Activated T-cell treated with anti-CD3 and anti-CD28 coated beads for 1 hour (primary cell): Measurements from ENCODE around the gene TARDBP.
"Not testable (repeated sequence)": the region's sequence is repeated elsewhere in the genome, so short reads cannot be mapped to it uniquely, and the experiment has no call there.

Experiments used
- DNase-seq: peaks from one replicate; pipeline ENCODE4 v3.0.0-alpha.2; 2020; ENCODE audit warnings: low read depth

The TARDBP gene

DNA sequence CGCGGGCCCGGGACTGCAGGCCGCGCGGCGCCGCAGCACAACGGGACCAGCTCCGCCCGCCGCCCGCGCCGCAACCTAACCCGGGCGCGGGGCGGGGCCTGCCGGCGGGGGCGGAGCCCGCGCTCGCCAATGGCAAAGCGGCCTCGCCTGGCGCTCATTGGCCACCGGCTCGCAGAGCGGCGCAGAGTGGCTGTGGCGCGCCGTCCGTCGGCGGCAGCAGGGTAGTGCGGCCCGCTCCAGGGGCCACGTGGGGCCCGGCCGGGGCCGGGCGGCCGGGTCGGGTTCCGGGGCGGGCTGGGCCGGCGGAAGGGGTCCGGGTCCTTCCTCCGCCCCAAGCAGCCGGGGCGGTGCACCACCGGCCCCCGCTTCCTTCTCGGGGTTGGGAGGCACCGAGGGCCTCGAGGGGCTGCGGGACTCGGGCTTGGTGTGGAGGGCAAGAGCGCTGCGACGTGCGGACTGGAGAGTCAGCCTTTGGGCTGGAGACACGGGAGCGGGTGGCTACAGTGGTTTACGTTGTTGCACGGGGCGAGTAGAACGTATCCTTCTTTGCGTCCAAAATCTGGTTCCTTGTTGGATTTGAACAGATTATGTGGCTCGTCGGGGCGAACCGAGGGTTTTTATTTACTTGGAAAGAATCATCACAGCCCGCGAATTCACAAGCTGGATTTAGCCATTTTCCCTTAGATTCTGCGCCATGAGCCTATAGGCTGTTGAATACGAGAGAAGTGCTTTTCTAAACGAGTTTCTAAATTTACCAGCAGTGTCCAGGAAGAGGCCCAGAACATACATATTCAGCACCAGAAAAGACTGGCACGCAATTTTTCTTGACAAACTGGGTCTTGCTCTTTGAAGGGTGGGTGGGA, 47.7 kb downstream of the TARDBP start, which contains the start of gene SRM:
TSS of gene SRM (minus strand) at position 51 of the 863 bp plus-strand sequence. CDS start 75 bp downstream, outside the sequence.
- DNase-seq, result peak; percentile 87

DNA sequence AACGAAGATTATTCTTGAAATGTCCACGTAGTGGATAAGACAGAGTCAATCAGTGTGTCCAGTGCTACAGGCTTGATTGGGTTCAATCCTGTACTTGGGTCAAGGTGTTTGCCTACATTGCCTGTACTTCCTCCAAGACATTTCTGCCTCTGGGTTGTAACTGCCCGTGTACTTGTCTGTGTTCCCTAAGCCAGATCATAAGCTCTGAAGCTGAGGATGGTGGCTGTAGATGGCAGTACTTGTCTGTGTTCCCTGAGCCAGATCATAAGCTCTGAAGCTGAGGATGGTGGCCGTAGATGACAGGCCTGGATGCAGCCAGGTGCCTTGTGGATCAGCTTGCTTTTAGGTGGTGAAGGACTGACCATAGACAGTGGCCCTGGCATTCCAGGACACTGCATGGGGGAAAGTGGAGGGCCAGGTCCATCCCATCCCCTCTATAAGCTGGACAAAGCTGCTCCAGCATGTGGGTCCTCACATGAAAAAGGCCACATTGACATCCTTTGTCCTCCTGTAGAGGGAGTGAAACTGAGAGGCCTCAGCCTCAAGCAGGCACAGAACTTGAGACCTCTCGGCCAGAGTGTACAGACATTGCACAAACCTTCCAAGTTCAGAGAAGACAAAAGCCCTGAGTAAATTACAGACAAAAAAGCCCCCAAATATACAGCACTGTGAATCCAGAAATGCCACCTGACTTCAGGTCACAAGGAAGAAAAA, 49.4 kb downstream of the TARDBP start:
- DNase-seq, result no peak

DNA sequence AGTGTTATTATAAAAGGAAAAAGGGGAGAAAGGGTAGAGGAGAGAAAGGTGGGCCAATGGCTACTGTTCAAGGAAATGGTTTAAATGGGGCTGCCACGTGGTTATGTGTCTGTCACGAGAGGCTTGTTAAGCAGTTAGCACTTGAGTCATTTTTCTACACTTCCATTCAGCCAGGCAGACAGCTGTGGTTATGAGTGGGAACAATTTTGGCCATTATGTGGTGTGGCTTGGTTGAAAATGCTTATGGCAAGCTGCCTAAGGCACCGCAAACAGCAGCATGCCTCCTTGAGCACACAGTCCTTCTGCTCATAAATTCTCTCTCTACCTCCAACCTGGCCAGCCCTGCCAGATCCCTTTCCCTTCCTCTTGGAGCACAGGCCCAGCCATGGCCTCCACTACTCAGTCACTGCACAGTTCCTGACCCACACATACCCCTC, 50.5 kb downstream of the TARDBP start:
- DNase-seq, result no peak

DNA sequence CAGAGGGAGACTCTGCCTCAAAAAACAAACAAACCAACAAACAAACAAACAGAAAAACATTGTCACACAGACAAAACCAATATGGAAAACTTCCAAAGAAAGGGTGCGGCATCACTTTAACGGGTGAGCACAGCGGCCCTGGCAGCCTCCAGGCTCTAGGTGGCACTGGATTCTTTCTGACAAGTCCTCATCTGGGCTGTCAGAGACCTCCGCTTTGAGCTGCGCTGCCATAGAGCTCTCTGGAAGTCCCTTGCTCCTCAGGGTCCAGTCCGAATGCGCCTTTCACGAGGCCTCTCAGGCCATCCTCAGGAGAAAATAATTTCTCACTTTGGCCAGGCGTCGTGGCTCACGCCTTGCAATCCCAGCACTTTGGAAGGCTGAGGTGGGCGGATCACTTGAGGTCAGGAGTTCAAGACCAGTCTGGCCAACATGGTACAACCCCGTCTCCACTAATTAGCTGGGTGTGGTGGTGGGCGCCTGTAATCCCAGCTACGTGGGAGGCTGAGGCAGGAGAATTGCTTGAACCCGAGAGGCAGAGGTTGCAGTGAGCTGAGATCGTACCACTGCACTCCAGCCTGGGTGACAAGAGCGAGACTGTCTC, 51.6 kb downstream of the TARDBP start:
- not testable (repeated sequence) for DNase-seq

DNA sequence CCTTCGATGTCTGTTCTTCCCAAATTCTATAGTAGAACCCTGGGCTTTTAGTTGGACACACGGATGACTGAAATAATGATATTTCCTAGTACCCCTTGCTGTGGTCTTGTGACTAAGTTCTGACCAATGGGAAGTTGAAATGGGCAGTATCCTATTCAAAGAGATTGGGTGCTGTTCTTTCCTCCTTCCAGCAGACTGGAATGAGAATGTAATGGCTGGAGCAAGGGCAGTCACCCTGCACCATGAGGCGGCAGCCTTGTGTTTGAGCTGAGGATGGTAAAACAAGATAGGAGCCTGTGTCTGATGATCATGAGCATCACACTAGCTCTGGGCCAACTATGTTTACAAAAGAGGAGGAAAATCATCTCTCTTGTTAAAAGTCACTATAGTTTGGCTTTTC, 52.5 kb downstream of the TARDBP start:
- no peak for DNase-seq

DNA sequence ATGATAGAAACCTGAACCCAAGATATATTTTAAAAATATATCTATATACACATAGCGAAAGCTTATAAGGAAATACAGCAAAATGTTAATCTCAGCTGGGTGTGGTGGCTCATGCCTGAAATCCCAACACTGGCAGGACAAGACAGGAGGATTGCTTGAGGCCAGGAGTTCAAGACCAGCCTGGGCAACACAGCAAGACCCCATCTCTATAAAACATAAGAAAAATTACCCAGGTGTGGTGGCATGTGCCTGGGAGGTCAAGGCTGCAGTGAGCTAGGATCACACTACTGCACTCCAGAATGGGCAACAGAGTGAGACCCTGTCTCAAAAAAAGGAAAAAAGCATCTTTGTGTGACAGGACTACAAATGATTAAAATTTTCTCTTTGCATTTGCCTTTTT, 53.3 kb downstream of the TARDBP start:
- no peak for DNase-seq

DNA sequence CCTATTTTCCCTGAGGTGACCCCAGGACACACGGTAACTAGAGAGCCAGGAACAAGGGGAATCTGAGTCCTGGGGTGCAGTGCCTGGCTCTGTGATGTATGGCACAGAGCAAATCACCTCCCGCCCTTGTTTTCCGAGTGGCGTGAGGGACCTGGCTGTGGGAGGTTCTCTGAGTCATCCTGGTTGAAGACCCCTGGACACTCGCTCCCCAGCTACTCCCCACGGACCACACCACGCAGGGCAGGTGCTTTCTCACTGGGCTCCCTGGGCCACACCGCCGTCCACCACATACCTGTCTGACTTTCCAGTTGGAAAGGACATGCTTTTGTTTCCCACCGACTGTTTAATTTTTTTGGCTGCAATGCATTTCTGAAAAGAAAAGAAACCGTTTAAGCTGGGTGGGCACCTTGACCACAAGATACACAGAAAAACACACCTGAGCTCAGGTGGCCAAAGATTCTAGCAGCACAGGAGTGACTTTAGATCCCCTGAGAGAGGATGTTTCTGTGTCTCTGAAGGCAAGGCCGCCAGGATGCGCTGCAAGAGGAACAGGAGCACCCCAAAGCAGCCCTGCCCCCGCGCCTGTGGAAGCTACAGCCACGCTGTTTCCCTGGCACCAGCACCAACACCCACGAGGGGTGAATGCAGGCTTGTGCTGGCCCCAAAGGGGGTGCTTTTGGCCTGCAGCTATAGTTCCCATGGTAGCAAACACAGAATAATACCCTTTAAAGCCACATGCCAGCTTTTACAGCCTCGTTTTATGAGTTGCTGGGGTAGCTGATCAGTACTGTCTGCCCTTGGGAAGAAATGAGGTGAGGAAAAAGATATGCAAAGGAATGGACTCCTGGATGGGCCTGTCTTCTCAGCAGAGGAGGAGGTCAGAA, 55.5 kb downstream of the TARDBP start:
- DNase-seq, result no peak

DNA sequence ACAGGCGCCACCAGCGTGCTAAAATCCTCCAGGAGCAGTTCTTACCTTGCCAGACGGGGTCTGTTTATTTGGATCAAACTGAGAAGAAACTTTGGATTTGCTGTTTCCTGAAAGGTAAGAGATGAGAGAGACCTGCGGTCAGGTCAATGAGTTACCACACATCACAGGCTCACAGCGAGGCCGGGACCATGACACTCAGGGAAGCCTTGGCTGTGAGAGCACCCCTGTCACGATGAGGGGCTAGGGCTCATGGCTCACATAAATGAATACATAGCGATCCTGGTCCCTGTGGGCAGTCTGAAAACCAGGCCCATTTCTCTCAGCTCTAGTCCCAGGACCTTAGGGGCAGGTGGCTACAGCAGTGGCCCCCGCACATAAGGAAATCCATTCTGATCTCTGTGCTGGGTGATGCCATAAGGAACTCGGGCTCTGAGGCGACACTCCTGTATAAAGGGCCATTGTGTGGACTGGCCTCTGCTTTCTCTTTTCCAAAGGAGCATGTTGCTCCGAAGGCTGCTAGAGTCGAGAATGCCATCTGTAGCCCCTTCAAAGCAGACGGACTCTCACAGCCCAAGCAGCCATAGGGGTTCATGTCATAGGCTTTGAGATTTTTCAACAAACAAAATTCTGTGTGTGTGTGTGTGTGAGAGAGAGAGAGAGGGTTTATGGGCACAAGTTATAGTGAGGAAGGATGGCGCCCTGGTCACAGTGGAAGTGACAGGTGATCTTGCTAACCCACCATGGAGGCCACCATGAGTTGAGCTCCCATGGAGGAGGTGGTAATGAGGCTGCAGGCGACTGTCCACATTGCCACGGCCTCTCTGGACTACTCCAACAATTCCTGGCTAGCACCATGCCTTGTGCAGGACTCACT, 56.4 kb downstream of the TARDBP start:
- DNase-seq, result no peak

DNA sequence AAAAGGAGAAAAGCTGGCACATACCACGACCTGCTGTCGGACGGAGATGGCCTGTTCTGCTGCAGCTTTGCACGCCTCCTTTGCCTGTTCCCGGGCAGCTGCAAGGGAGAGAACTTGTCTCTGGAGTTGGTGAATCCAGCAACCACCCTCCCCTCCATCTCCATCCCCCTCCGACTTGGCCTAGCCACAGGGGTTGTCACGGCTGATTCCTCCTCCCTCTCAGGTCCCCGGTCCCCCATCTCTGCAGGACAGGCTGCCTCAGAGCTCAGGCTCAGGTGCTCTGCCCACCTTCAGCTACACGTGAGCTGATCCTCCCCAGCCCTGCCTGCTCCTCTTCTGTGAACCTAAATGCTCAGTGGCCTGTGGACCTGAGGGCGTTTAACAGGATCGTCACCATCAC, 58.4 kb downstream of the TARDBP start:
- no peak for DNase-seq

DNA sequence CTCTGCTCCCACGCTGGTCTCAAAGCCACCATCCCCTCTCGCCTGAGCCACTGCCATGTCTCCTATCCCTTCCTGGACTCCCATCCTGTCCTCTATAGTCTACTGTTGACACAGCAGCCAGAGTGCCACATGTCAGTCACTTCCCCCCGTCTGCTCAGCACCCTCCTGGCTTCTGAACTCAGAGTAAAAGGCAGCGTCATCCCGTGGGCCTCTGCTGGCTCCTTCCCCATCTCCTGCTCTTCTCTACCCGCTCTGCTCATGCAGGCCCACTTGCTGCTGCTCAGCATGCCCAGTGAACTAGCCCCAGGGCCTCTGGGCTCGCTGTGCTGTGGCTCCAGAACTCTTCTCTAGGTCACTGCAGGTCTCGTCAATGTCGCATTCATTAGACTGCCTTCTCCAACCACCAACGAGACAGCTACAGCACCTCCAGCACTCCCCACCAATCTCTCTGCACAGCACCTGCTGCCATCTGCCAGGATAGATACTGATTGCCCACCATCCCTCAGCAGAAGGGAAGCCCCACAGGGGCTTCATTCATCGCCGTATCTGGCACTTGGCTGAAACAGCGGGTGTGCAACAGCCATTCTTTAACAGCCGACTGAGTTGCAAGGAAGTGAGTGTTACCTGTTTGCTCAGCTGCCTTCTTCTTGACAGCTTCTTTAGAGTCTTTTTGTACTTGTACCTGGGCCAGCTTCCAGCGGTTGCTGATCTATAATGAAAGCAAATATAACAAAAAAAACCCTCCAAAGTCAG, 59.2 kb downstream of the TARDBP start:
- no peak for DNase-seq

DNA sequence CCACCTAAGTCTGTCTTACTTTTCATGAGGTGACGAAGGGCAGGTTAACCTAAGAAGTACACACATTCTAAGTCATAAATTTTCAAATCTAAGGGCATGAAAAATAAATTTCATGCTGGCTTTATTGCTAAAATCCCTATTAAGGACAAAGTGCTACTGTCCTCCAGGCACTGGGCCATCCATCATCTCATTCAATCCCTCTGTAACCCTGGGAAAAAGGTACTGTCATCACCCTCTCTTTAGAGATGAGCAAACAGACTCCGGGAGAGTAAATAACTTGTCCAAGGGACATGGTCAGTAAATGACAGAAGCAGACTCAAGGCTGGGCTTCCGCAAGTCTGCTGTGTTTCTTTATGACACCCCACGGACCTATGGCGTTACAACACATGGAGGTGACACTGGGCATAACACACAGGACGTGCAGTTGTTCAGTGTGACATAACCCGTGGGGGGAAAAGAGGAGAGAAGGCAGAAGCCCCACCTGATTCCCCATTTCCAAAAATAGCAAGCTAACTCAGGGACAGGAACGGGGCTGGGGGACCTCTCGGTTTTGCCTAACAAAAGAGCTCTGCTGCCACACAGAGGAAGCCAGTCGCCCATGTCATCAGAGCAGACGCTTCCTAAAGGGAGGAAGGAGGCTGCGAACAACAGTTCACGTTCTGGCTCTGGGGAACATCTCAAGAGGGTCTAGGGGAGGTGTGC, 59.9 kb downstream of the TARDBP start:
- DNase-seq, result no peak

DNA sequence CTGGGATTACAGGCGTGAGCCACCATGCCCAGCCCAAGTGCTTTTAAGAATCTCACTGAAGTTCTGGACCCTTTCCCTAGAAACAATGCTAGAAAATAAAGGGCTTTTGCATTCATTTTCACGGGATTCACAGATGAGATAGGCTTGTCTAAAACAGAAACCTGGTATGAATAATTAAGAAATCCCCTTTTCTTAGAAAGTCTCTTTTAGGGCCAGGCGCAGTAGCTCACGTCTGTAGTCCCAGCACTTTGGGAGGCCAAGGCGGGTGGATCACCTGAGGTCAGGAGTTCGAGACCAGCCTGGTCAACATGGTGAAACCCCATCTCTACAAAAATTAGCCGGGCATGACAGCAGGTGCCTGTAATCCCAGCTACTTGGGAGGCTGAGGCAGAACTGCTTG, 60.9 kb downstream of the TARDBP start:
- DNase-seq, result not testable (repeated sequence)
